Fibroblast of lung (primary cell): ENCODE measurements around the gene SFTPB. TPM values are rescaled to one million over a fixed set of nuclear protein-coding genes. Genes with fewer than 3 reads are reported as not detected.

Experiments
- DNase-seq, 2 donors: peaks; one replicate each; pipeline versions ENCODE4 v3.0.0 to v3.0.0-alpha.2; 2010; ENCODE audit warnings: low read depth in 2 of 2
- H2AFZ ChIP-seq: 2 replicates; pipeline ENCODE4 v1.5.1; 2012; ENCODE audit warnings: low read length, control low read depth, inconsistent platforms
- H3K27ac ChIP-seq: 2 replicates; pipeline ENCODE4 v1.5.1; 2011; ENCODE audit warnings: low read length, control low read depth; ENCODE audit not compliant: insufficient read depth
- H3K27me3 ChIP-seq: 2 replicates; pipeline ENCODE4 v1.5.1; 2011; ENCODE audit warnings: mild to moderate bottlenecking, low read length; ENCODE audit not compliant: control insufficient read depth, insufficient read depth
- H3K36me3 ChIP-seq: 2 replicates; pipeline ENCODE4 v1.5.1; 2011; ENCODE audit warnings: low read length; ENCODE audit not compliant: control insufficient read depth, insufficient read depth
- H3K4me1 ChIP-seq: 2 replicates; pipeline ENCODE4 v1.5.1; 2011; ENCODE audit warnings: low read length; ENCODE audit not compliant: control insufficient read depth, insufficient read depth; ENCODE audit errors: extremely low read depth
- H3K4me2 ChIP-seq: 2 replicates; pipeline ENCODE4 v1.5.1; 2011; ENCODE audit warnings: low read length, control low read depth; ENCODE audit not compliant: insufficient read depth; ENCODE audit errors: extremely low read depth
- H3K4me3 ChIP-seq, 4 experiments: fragments of 200-600 bp in 1 of 4; sonication (generic) in 1 of 4; replicated peaks in 1 of 4; 2 replicates each; pipeline ENCODE4 v1.5.1; 2011 to 2016; ENCODE audit warnings: low read length in 4 of 4, low read depth in 3 of 4, mild to moderate bottlenecking in 3 of 4, control low read depth in 2 of 4, inconsistent platforms in 1 of 4, mixed read lengths in 1 of 4; ENCODE audit not compliant: insufficient read depth in 1 of 4; ENCODE audit errors: control extremely low read depth in 1 of 4
- H3K79me2 ChIP-seq: 2 replicates; pipeline ENCODE4 v1.5.1; 2012; ENCODE audit warnings: mild to moderate bottlenecking, low read length, inconsistent platforms; ENCODE audit not compliant: control insufficient read depth, insufficient read depth
- H3K9ac ChIP-seq: 2 replicates; pipeline ENCODE4 v1.5.1; 2011; ENCODE audit warnings: mild to moderate bottlenecking, low read length, control low read depth; ENCODE audit not compliant: insufficient read depth
- H3K9me3 ChIP-seq: 2 replicates; pipeline ENCODE4 v1.5.1; 2012; ENCODE audit warnings: low read depth, low read length; ENCODE audit not compliant: control insufficient read depth, insufficient read depth
- H4K20me1 ChIP-seq: 2 replicates; pipeline ENCODE4 v1.5.1; 2011; ENCODE audit warnings: low read length; ENCODE audit not compliant: control insufficient read depth, insufficient read depth; ENCODE audit errors: extremely low read depth
- EZH2 ChIP-seq: IDR thresholded peaks from 2 replicates; pipeline ENCODE4 v1.5.1; 2012; ENCODE audit warnings: low read length, control low read depth, mild to moderate bottlenecking; ENCODE audit errors: missing control alignments
- polyA plus RNA-seq, 2 donors: library from polyadenylated mRNA; depleted of rRNA in 1 of 2; stranded (reverse) in 1 of 2; unstranded in 1 of 2; fragments of >200 nt; gene quantifications; 2 replicates each; pipeline ENCODE4 v1.2.1, GENCODE V29; 2011 to 2012; ENCODE audit warnings: missing spikeins in 1 of 2
- total RNA-seq: library from RNA; depleted of rRNA; stranded (reverse); fragments of >200 nt; gene quantifications from 2 replicates; pipeline ENCODE4 v1.2.1, GENCODE V29; 2014
- TF ChIP-seq, protein P1 (sequence below), 2 donors: IDR thresholded peaks in 1 of 2; conservative IDR thresholded peaks in 1 of 2; 1 replicate in 1 of 2; 2 replicates in 1 of 2; pipeline ENCODE4 v1.5.1; 2011 to 2012; ENCODE audit warnings: low read length in 2 of 2, control low read depth in 1 of 2, inconsistent platforms in 1 of 2, low read depth in 1 of 2, mild to moderate bottlenecking in 1 of 2

Gene SFTPB
- total and polyA plus RNA-seq, 2 donors (not counting 1 experiment from before 2014, with no cell fraction given) = not detected

DNA sequence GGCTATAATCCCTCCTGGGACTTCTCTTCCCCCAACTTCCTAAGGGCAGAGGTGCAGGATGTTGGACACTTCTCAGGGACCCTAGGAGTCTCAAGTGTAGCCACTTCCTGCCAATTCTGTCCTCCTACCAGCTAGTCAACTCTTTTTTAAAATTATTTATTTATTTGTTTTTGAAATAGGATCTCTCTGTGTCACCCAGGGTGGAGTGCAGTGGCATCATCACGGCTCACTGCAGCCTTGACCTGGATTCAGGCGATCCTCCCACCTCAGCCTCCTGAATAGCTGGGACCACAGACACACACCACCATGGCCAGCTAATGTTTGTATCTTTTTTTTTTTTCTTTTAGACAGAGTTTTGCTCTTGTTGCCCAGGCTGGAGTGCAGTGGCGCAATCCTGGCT lies 11.5 kb downstream of the SFTPB start:
- H3K4me3 ChIP-seq = no peak overlapping the region
- H2AFZ ChIP-seq = no peak overlapping the region
- no peak overlapping the region for H3K9ac ChIP-seq
- no peak for DNase-seq
- H3K4me2 ChIP-seq = peak overlapping the region; percentile 51
- H3K9me3 ChIP-seq = no peaks in the 10 kb centered on the region
- H3K27ac ChIP-seq = peak overlapping the region; percentile 59
- TF ChIP-seq EZH2 = no peak
- TF ChIP-seq, protein P1, sequence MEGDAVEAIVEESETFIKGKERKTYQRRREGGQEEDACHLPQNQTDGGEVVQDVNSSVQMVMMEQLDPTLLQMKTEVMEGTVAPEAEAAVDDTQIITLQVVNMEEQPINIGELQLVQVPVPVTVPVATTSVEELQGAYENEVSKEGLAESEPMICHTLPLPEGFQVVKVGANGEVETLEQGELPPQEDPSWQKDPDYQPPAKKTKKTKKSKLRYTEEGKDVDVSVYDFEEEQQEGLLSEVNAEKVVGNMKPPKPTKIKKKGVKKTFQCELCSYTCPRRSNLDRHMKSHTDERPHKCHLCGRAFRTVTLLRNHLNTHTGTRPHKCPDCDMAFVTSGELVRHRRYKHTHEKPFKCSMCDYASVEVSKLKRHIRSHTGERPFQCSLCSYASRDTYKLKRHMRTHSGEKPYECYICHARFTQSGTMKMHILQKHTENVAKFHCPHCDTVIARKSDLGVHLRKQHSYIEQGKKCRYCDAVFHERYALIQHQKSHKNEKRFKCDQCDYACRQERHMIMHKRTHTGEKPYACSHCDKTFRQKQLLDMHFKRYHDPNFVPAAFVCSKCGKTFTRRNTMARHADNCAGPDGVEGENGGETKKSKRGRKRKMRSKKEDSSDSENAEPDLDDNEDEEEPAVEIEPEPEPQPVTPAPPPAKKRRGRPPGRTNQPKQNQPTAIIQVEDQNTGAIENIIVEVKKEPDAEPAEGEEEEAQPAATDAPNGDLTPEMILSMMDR (conservative IDR thresholded peaks at IDR 0.05 in 1 of 2, IDR thresholded peaks at IDR 0.05 in 1 of 2; ENCODE audit: low read depth in 1 of 2, low read length in 2 of 2) = no peak
- H3K4me1 ChIP-seq = peaks cover 23% of the 10 kb centered on the region
- no peaks in the 10 kb centered on the region for H3K27me3 ChIP-seq
- peaks cover 3% of the 10 kb centered on the region for H3K36me3 ChIP-seq
- no peaks in the 10 kb centered on the region for H4K20me1 ChIP-seq
- H3K79me2 ChIP-seq = no peaks in the 10 kb centered on the region

DNA sequence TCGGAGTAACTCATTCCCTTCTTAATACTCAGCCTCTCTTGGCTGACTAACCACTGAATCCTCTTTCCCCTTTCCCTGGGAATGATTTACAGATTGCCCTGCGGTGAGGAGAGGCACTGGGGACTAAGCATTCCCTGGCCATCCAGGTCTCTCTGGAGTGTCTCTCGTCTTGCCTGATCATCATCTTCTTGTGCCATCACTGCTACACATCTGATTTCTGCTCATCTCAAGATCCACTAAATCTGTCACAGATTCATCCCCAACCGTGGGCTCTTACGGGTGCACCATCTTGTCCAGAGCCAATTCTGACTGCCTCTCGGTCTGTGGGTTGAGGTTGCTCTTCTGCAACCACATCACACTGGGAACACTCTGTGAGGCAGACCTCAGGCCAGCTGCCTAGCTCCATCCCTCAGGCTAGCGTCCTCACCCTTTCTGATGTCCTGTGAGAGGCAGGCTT lies 12.0 kb downstream of the SFTPB start:
- H4K20me1 ChIP-seq = no peaks in the 10 kb centered on the region
- no peaks in the 10 kb centered on the region for H3K79me2 ChIP-seq
- H2AFZ ChIP-seq = no peak overlapping the region
- no peaks in the 10 kb centered on the region for H3K27me3 ChIP-seq
- no peak overlapping the region for H3K4me3 ChIP-seq
- H3K9me3 ChIP-seq = no peaks in the 10 kb centered on the region
- H3K9ac ChIP-seq = no peak overlapping the region
- H3K4me1 ChIP-seq = peaks cover 23% of the 10 kb centered on the region
- peak in 1 of 2 donors; percentile 68 for DNase-seq
- no peak for TF ChIP-seq EZH2
- TF ChIP-seq, protein P1 (conservative IDR thresholded peaks at IDR 0.05 in 1 of 2, IDR thresholded peaks at IDR 0.05 in 1 of 2; ENCODE audit: low read depth in 1 of 2, low read length in 2 of 2) = no peak
- H3K27ac ChIP-seq = peak overlapping the region; percentile 59
- peak overlapping the region; percentile 51 for H3K4me2 ChIP-seq
- H3K36me3 ChIP-seq = peaks cover 3% of the 10 kb centered on the region

DNA sequence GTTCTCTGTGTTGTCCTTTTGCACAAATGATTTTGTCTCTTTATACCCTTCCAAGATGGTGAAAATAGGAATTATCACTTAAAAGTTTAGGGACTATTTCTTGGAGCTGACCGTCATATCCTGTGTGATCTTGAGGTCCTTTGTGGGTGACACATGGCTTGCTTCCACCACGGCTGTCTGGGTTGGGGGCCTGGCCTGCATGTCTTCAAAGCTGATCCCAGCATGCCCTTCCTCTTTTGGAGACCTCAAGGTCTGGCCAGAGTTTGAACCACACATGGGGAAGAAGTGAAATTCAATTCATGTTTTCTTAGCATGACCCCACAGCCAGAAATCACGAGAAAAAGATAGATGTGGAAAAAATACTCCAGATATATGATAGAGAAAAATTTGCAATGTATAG lies 14.0 kb downstream of the SFTPB start:
- H3K36me3 ChIP-seq = peaks cover 3% of the 10 kb centered on the region
- no peak for TF ChIP-seq EZH2
- TF ChIP-seq, protein P1 (conservative IDR thresholded peaks at IDR 0.05 in 1 of 2, IDR thresholded peaks at IDR 0.05 in 1 of 2; ENCODE audit: low read depth in 1 of 2, low read length in 2 of 2) = no peak

More for the DNA sequence above, 14.0 kb downstream of the SFTPB start:
- no peak overlapping the region for H2AFZ ChIP-seq
- H3K27me3 ChIP-seq = no peaks in the 10 kb centered on the region
- no peak overlapping the region for H3K9ac ChIP-seq
- H3K9me3 ChIP-seq = no peaks in the 10 kb centered on the region
- H4K20me1 ChIP-seq = no peaks in the 10 kb centered on the region
- no peaks in the 10 kb centered on the region for H3K79me2 ChIP-seq
- DNase-seq = no peak
- H3K4me1 ChIP-seq = peaks cover 36% of the 10 kb centered on the region
- H3K4me2 ChIP-seq = no peak overlapping the region
- H3K4me3 ChIP-seq = no peak overlapping the region
- no peak overlapping the region for H3K27ac ChIP-seq
